GM10266 (cell line): ENCODE measurements around the gene NMT1.

ENCODE experiments used
- DNase-seq: peaks from one replicate; pipeline ENCODE4 v3.0.0; 2012; ENCODE audit errors: extremely low spot score
- CTCF ChIP-seq: IDR thresholded peaks from 2 replicates; pipeline ENCODE4 v1.5.1; 2012; ENCODE audit warnings: mild to moderate bottlenecking, low read depth; ENCODE audit not compliant: control insufficient read depth, insufficient read depth; ENCODE audit errors: missing control alignments

The NMT1 gene

GRCh38 chr17:45147581-45148182 is 86.6 kb downstream of the NMT1 start:
- peak; percentile 73 for DNase-seq
- no peak for TF ChIP-seq CTCF

DNA sequence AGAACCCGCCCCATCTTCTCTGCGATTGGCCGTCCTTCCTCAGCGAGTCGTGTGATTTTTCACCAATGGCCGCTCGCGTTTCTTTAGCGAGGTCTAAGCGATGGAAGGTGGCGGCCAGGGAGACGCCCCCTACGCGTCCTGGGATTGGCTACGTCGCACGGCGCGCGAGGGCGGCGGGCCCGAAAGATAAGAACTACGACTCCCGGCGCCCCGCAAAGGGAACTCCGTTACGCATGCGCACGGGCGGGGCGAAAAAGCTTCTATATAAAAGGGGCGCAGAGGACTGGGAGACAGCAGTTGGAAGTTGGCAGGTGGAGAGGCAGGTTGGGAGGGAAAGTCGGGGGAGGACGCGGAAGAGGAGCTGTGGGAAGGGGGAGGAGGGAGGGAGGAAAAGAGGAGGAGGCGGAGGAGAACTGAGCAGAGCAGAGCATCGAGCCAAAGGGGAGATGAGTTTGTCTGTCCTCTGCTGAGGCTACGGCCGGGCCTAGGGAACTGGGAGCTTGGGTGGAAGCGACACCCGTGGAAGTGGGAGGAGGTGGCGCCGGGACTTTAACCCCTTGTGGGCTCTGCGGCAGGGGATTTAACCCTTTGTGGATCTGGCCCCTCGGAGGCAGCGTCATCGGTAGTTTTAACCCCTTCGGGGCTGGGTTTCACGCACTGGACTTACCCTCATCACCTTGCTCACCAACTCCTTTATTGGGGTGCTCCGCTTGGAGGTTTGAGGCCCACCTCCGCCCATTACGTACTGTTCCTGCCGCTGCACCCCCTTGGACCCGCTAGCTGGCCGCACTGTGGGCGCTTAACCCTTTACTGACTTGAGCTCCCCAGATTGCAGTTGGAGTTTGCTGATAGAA is 87.3 kb downstream of the NMT1 start, which contains the start of gene HEXIM1:
HEXIM1 (plus strand) TSS at position 293 of the 854 bp plus-strand sequence. CDS start 716 bp downstream, outside the sequence.
- no peak for TF ChIP-seq CTCF
- peak; percentile 97 for DNase-seq

- peak; percentile 93 for TF ChIP-seq CTCF
- peak; percentile 71 for DNase-seq
These were observed 88.0 kb downstream of the NMT1 start for GRCh38 chr17:45149037-45149668.

GRCh38 chr17:45149669-45150664 is 88.8 kb downstream of the NMT1 start:
- no peak for DNase-seq

GRCh38 chr17:45150911-45151809 is 90.0 kb downstream of the NMT1 start:
- TF ChIP-seq CTCF: no peak
- DNase-seq: no peak

More at GRCh38 chr17:45149669-45150664, 88.8 kb downstream of the NMT1 start:
- TF ChIP-seq CTCF: no peak

GRCh38 chr17:45155029-45155428 is 93.9 kb downstream of the NMT1 start:
- DNase-seq: no peak
- TF ChIP-seq CTCF: no peak
